OCI-LY1 (cell line): ENCODE data around the gene MTOR.
"Not testable (repeated sequence)": the region's sequence is repeated elsewhere in the genome, so short reads cannot be mapped to it uniquely, and the experiment has no call there.

ENCODE experiments used
- EZH2 ChIP-seq: fragments of 200-600 bp; sonication (generic), shearing (Covaris generic); IDR thresholded peaks from 2 replicates; pipeline ENCODE4 v1.8.0; 2017; ENCODE audit warnings: borderline replicate concordance, mixed run types, mild to moderate bottlenecking, antibody characterized with exemption, low read length, moderate library complexity, mixed read lengths
- TF ChIP-seq, protein P1 (sequence below): fragments of 200-600 bp; sonication (generic), shearing (Covaris generic); IDR thresholded peaks from 2 replicates; pipeline ENCODE4 v1.5.1; 2017; ENCODE audit warnings: mild to moderate bottlenecking, antibody characterized with exemption, low read length, moderate library complexity, mixed read lengths

DNA sequence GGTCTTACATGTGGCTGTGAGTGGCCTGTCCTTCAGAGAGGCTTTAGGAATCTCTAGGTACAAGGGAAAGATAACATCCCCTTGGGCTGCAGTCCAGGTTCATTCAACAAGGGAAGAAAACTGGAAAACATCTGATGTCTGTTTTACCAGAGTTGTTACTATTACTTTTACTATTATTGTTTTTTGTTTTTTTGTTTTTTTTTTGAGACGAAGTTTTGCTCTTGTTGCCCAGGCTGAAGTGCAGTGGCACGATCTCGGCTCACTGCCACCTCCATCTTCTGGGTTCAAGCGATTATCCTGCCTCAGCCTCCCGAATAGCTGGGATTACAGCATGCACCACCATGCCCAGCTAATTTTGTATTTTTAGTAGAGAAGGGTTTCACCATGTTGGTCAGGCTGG is 35.4 kb upstream of the MTOR start:
- TF ChIP-seq, protein P1, sequence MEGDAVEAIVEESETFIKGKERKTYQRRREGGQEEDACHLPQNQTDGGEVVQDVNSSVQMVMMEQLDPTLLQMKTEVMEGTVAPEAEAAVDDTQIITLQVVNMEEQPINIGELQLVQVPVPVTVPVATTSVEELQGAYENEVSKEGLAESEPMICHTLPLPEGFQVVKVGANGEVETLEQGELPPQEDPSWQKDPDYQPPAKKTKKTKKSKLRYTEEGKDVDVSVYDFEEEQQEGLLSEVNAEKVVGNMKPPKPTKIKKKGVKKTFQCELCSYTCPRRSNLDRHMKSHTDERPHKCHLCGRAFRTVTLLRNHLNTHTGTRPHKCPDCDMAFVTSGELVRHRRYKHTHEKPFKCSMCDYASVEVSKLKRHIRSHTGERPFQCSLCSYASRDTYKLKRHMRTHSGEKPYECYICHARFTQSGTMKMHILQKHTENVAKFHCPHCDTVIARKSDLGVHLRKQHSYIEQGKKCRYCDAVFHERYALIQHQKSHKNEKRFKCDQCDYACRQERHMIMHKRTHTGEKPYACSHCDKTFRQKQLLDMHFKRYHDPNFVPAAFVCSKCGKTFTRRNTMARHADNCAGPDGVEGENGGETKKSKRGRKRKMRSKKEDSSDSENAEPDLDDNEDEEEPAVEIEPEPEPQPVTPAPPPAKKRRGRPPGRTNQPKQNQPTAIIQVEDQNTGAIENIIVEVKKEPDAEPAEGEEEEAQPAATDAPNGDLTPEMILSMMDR = not testable (repeated sequence)
- TF ChIP-seq EZH2 = not testable (repeated sequence)
